Activated CD4-positive, alpha-beta T cell treated with anti-CD3 and anti-CD28 coated beads, Interleukin-2, amount 50 U/mL, for 24 hours (primary cell): ENCODE measurements around the gene OR6C2.
"Not testable (repeated sequence)": the region's sequence is repeated elsewhere in the genome, so short reads cannot be mapped to it uniquely, and the experiment has no call there.

Experiments used
- DNase-seq, 2 donors: peaks; one replicate each; pipeline ENCODE4 v3.0.0-alpha.2; 2020; ENCODE audit warnings: low read depth in 1 of 2, low spot score in 1 of 2

OR6C2 gene

GRCh38 chr12:55470088-55470829 is 26.4 kb downstream of the OR6C2 start, which contains the start of gene OR6C70:
TSS of gene OR6C70 (minus strand) at chr12:55470138. CDS start at chr12:55470138, 0 bp downstream.
- no peak for DNase-seq

- no peak for DNase-seq
Measured at GRCh38 chr12:55472264-55472663, 28.4 kb downstream of the OR6C2 start.

GRCh38 chr12:55479136-55479535 is 35.3 kb downstream of the OR6C2 start:
- DNase-seq: not testable (repeated sequence)

- not testable (repeated sequence) for DNase-seq
Measured at GRCh38 chr12:55484284-55484683, 40.4 kb downstream of the OR6C2 start.

- no peak for DNase-seq
Measured at GRCh38 chr12:55492078-55492477, 48.2 kb downstream of the OR6C2 start, which contains the start of gene OR6C68. TSS of gene OR6C68 (plus strand) at chr12:55492378. CDS start at chr12:55492378, 0 bp downstream.

- DNase-seq: no peak
Measured at GRCh38 chr12:55495490-55495889, 51.6 kb downstream of the OR6C2 start.

GRCh38 chr12:55499231-55499630 is 55.4 kb downstream of the OR6C2 start:
- no peak for DNase-seq

GRCh38 chr12:55499810-55500252 is 56.0 kb downstream of the OR6C2 start:
- DNase-seq: no peak

- DNase-seq: no peak
Measured at GRCh38 chr12:55501601-55502000, 57.7 kb downstream of the OR6C2 start.
